NCI-H345 treated with DMSO at 0.1 percent for 48 hours (cell line): ENCODE measurements around the gene MAN1B1.

Experiments
- DNase-seq: peaks from one replicate; lab custom pipeline; 2025; ENCODE audit not compliant: unreplicated experiment; lab: John Stamatoyannopoulos, UW

MAN1B1 gene

GRCh38 chr9:137141976-137142936 lies 55.5 kb downstream of the MAN1B1 start:
- DNase-seq: no peak

GRCh38 chr9:137143459-137143858 lies 56.7 kb downstream of the MAN1B1 start:
- DNase-seq: no peak

- DNase-seq: no peak
Observed at GRCh38 chr9:137145731-137146526, 59.1 kb downstream of the MAN1B1 start.

- DNase-seq: no peak
Observed at GRCh38 chr9:137146527-137146918, 59.7 kb downstream of the MAN1B1 start.

GRCh38 chr9:137147091-137147792 lies 60.5 kb downstream of the MAN1B1 start:
- DNase-seq: no peak

- DNase-seq: no peak
Observed at GRCh38 chr9:137147793-137148160, 61.0 kb downstream of the MAN1B1 start.

GRCh38 chr9:137148242-137148641 lies 61.5 kb downstream of the MAN1B1 start:
- no peak for DNase-seq

GRCh38 chr9:137148661-137149060 lies 61.9 kb downstream of the MAN1B1 start:
- no peak for DNase-seq

- no peak for DNase-seq
Observed at GRCh38 chr9:137149363-137149762, 62.6 kb downstream of the MAN1B1 start.

- DNase-seq: no peak
Observed at GRCh38 chr9:137149942-137150616, 63.3 kb downstream of the MAN1B1 start.

- DNase-seq: no peak
Observed at GRCh38 chr9:137150617-137151457, 64.1 kb downstream of the MAN1B1 start.

- DNase-seq: no peak
Observed at GRCh38 chr9:137152844-137153405, 66.1 kb downstream of the MAN1B1 start.

GRCh38 chr9:137156567-137157375 lies 70.0 kb downstream of the MAN1B1 start:
- no peak for DNase-seq

- no peak for DNase-seq
Observed at GRCh38 chr9:137157618-137158415, 71.0 kb downstream of the MAN1B1 start.

- no peak for DNase-seq
Observed at GRCh38 chr9:137158625-137159024, 71.8 kb downstream of the MAN1B1 start.
